Neutrophil (primary cell): ENCODE measurements around the gene TCN2.

Experiments
- H3K27ac ChIP-seq: fragments of 200-600 bp; sonication (generic); 2 replicates; pipeline ENCODE4 v1.5.1; 2016; ENCODE audit warnings: mild to moderate bottlenecking, moderate library complexity
- H3K27me3 ChIP-seq: fragments of 200-600 bp; sonication (generic); 2 replicates; pipeline ENCODE4 v1.6.0; 2016; ENCODE audit warnings: mild to moderate bottlenecking
- H3K36me3 ChIP-seq: fragments of 200-600 bp; sonication (generic); 2 replicates; pipeline ENCODE4 v1.5.1; 2017
- H3K4me1 ChIP-seq, 2 experiments: fragments of 200-600 bp in 1 of 2; sonication (generic) in 1 of 2; 1 replicate in 1 of 2; 2 replicates in 1 of 2; pipeline versions ENCODE4 v1.5.1 to v1.6.1; 2013 to 2016; ENCODE audit warnings: low read depth in 1 of 2, low read length in 1 of 2, mild to moderate bottlenecking in 1 of 2, moderate library complexity in 1 of 2; ENCODE audit not compliant: control insufficient read depth in 1 of 2, insufficient read depth in 1 of 2
- H3K4me3 ChIP-seq, 2 experiments: fragments of 200-600 bp in 1 of 2; sonication (generic) in 1 of 2; 1 replicate in 1 of 2; 2 replicates in 1 of 2; pipeline ENCODE4 v1.5.1; 2013 to 2016; ENCODE audit warnings: low read depth in 1 of 2, low read length in 1 of 2, mild to moderate bottlenecking in 1 of 2, moderate library complexity in 1 of 2
- H3K9me3 ChIP-seq: fragments of 200-600 bp; sonication (generic); 2 replicates; pipeline ENCODE4 v1.5.1; 2016
- TF ChIP-seq, protein P1 (sequence below): fragments of 200-600 bp; sonication (generic); IDR thresholded peaks from 2 replicates; pipeline ENCODE4 v1.5.1; 2016; ENCODE audit warnings: antibody characterized with exemption

The TCN2 gene

DNA sequence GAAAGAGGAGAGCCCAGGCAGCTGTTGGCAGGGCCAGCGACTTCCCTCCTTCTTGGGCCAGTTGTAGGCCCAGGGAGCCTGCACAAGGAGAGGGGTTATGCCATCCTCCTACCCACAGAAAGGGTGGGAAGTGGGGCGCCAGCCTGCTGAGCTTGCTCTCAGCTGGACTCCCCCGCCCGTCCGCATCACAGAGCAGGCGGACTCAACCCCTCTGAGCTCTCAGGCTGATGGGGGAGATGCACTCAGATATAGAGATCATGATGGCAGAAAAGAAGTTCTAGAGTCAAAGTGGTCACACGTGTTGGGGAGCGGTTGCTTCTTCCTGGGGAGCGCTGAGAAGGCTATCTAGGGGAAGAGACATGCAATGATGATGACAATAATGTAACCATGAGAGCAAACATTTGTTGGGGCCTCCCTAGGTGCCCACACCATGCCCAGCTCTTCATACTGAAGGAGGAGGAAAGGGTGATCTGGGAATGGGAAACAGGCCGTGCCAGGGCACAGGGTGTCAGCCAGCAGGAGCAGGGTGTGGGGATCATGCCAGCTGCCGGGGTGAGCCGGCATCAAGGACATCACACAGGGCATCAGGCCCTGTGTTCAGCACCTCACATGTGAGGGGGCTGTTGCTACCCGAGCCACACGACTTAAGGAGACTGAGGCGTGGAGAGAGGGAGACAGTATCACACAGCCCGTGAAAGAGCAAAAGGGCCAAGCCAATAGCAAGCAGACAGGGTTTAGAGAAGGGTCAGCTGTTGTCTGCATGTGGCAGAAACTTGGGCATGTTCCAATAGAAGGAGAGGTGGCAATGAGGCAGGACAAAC, 36.3 kb downstream of the TCN2 start:
- H3K36me3 ChIP-seq = no peaks in the 10 kb centered on the region
- H3K27me3 ChIP-seq = no peaks in the 10 kb centered on the region
- TF ChIP-seq, protein P1, sequence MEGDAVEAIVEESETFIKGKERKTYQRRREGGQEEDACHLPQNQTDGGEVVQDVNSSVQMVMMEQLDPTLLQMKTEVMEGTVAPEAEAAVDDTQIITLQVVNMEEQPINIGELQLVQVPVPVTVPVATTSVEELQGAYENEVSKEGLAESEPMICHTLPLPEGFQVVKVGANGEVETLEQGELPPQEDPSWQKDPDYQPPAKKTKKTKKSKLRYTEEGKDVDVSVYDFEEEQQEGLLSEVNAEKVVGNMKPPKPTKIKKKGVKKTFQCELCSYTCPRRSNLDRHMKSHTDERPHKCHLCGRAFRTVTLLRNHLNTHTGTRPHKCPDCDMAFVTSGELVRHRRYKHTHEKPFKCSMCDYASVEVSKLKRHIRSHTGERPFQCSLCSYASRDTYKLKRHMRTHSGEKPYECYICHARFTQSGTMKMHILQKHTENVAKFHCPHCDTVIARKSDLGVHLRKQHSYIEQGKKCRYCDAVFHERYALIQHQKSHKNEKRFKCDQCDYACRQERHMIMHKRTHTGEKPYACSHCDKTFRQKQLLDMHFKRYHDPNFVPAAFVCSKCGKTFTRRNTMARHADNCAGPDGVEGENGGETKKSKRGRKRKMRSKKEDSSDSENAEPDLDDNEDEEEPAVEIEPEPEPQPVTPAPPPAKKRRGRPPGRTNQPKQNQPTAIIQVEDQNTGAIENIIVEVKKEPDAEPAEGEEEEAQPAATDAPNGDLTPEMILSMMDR = no peak
- no peak overlapping the region for H3K27ac ChIP-seq
- no peak overlapping the region for H3K4me3 ChIP-seq
- H3K9me3 ChIP-seq = no peaks in the 10 kb centered on the region
- H3K4me1 ChIP-seq = no peaks in the 10 kb centered on the region

DNA sequence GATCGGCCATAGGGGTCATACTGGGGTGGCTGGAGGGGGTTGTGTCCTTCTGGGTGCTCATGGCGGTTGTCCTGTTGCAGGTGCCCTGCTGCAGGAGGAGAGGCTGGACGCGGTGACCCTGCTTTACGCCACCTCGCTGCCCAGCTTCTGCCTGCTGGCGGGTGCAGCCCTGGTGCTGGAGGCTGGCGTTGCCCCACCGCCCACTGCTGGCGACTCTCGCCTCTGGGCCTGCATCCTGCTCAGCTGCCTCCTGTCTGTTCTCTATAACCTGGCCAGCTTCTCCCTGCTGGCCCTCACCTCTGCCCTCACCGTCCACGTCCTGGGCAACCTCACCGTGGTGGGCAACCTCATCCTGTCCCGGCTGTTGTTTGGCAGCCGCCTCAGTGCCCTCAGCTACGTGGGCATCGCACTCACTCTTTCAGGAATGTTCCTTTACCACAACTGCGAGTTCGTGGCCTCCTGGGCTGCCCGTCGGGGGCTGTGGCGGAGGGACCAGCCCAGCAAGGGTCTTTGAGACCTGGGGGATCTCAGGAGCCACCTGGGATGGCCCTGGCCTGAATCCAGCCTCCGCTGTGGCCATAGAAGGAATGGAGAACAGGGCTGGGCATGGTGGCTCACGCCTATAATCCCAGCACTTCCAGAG, 39.7 kb downstream of the TCN2 start:
- Histone ChIP-seq H3K9me3 (no peaks in the 10 kb centered on the region), H3K27ac (no peak overlapping the region), H3K27me3 (no peaks in the 10 kb centered on the region), H3K4me1 (no peaks in the 10 kb centered on the region), H3K36me3 (no peaks in the 10 kb centered on the region), H3K4me3 (no peak overlapping the region)
- TF ChIP-seq, protein P1 = no peak

DNA sequence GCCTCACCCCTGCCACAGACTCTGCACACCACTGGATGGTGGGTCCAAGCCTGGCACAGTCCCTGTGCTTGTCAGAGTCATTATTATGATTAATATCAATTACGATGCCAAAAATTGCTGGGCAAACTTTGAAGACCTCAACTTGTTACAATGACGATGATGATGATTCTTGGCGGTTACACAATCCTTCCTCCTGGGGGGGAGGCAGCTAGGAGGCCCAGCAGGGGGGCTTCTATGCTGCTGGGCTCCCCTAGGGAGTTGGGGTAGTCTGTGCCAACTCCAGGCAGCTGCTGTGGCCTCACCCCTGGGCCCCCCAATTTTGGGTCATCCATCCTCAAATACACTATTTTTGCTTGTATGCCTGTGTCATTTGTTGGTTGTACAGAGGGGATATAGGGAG, 40.6 kb downstream of the TCN2 start:
- no peaks in the 10 kb centered on the region for H3K36me3 ChIP-seq
- H3K4me1 ChIP-seq = no peaks in the 10 kb centered on the region
- no peaks in the 10 kb centered on the region for H3K27me3 ChIP-seq
- H3K4me3 ChIP-seq = no peak overlapping the region
- no peaks in the 10 kb centered on the region for H3K9me3 ChIP-seq
- no peak overlapping the region for H3K27ac ChIP-seq
- TF ChIP-seq, protein P1 = no peak

DNA sequence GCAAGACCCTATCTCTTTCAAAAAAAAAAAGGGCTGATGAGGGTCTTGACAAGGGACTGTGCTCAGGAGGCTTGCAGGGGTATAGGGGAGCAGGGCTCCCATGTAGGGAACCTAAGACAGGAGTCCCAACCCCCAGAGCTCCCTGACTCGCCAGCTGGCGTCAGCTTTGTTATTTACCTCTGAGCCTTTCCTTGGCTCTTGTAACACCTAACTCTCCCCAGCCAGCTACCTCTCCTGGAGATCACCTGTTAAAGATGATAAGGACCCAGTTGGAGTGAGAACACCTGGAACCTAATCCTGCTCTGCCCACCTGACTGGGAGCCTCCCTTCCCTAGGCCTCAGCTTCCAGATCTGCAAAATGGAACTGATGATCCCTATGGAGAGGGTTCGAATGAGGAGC, 41.9 kb downstream of the TCN2 start:
- no peak overlapping the region for H3K27ac ChIP-seq
- H3K36me3 ChIP-seq = no peaks in the 10 kb centered on the region
- H3K9me3 ChIP-seq = no peaks in the 10 kb centered on the region
- TF ChIP-seq, protein P1 = no peak
- no peaks in the 10 kb centered on the region for H3K27me3 ChIP-seq
- H3K4me1 ChIP-seq = no peaks in the 10 kb centered on the region
- H3K4me3 ChIP-seq = no peak overlapping the region

DNA sequence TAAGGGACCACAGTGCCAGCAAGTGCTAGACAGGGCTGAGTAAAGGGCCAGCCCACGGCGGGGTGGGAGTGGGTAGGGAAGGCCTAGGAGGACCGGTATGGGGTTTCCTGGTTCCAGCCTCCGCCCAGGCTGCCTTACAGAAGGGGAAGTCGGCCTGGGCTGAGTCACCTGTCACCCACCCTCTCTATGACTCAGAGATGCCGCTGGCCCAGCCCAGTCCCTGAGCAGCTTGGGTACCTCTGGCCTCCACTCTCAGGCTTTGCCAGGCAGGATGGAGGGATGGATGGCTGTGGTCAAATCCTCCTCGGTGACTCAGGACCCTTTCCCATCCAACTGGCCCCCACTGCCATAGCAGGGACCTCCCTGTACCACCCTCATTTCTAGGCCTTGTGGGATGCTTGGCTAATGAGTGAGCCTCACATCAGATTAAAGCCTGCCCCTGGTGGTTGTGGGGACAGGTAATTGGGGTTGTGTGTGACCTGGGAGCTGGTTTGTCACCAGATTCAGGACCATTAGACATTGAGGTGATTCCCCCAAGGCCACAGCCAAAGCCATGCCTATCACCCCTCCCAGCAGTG, 42.5 kb downstream of the TCN2 start:
- no peaks in the 10 kb centered on the region for H3K36me3 ChIP-seq
- H3K27me3 ChIP-seq = no peaks in the 10 kb centered on the region
- no peak overlapping the region for H3K27ac ChIP-seq
- H3K4me3 ChIP-seq = no peak overlapping the region
- TF ChIP-seq, protein P1 = no peak
- H3K4me1 ChIP-seq = no peaks in the 10 kb centered on the region
- no peaks in the 10 kb centered on the region for H3K9me3 ChIP-seq
